A172 (cell line): ENCODE data around the gene METTL22. TPM values are rescaled to one million over a fixed set of nuclear protein-coding genes. Genes with fewer than 3 reads are reported as not detected.

Experiments used
- DNase-seq: peaks from one replicate; pipeline ENCODE4 v3.0.0-alpha.2; 2015; ENCODE audit warnings: low spot score
- total RNA-seq: library from RNA; depleted of rRNA; stranded (reverse); fragments of >200 nt; shearing (Covaris generic); gene quantifications from 2 replicates; pipeline ENCODE4 v1.2.3, GENCODE V29; 2014

METTL22 gene
- total RNA-seq, 1 experiment from 2014 or later: 32.5 TPM

DNA sequence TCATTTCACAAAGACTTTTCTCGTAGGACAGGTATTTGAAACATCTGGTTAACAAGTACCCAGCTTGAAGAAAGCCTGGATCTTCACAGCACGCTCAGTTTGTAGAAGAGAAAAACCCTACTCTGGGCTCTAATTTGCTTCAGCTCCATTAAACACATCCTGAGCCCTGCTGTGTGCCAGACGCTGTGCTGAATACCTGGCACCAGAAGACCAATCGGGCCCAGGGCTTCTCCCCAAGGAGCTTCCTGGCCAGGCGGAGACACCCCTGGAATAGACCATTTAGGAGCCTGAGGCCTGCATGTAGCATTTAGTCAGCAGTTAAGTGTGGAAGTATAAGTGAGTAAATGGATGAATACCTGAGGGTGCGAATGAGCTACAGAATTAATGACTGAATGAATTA is 44.0 kb downstream of the METTL22 start:
- DNase-seq: no peak

- no peak for DNase-seq
Measured at GRCh38 chr16:8667492-8667891, 46.0 kb downstream of the METTL22 start.

GRCh38 chr16:8668113-8668512 is 46.6 kb downstream of the METTL22 start:
- DNase-seq: no peak

- no peak for DNase-seq
Measured at GRCh38 chr16:8669481-8669880, 48.0 kb downstream of the METTL22 start.

GRCh38 chr16:8670014-8670560 is 48.6 kb downstream of the METTL22 start:
- DNase-seq: no peak

GRCh38 chr16:8673611-8674412 is 52.3 kb downstream of the METTL22 start:
- no peak for DNase-seq

- DNase-seq: peak; percentile 63
Measured at GRCh38 chr16:8674413-8675022, 53.0 kb downstream of the METTL22 start, which contains the start of gene ABAT. Gene ABAT, plus strand, starts transcription at chr16:8674617. Its CDS starts 61,123 bp downstream, at chr16:8735740.

- DNase-seq: no peak
Measured at GRCh38 chr16:8675183-8676159, 54.0 kb downstream of the METTL22 start.

DNA sequence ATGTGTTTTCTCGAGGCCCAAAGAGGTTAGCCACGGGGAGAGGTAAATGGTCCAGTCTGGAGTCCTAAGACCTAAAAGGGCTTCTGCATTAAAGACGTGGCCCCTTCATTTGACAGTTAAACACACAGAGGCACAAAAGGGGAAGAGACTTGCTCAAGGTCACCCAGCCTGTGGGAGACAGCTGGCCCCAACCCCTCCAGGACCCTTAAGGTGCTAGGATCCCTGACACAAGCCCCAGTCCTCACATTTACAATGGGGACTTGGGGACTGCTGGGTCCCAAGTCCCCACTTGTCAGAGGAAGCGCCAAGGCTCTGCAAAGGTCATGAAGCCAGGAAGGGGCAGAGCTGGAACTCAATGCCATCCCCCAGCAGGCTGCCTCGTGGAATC is 54.7 kb downstream of the METTL22 start:
- no peak for DNase-seq

DNA sequence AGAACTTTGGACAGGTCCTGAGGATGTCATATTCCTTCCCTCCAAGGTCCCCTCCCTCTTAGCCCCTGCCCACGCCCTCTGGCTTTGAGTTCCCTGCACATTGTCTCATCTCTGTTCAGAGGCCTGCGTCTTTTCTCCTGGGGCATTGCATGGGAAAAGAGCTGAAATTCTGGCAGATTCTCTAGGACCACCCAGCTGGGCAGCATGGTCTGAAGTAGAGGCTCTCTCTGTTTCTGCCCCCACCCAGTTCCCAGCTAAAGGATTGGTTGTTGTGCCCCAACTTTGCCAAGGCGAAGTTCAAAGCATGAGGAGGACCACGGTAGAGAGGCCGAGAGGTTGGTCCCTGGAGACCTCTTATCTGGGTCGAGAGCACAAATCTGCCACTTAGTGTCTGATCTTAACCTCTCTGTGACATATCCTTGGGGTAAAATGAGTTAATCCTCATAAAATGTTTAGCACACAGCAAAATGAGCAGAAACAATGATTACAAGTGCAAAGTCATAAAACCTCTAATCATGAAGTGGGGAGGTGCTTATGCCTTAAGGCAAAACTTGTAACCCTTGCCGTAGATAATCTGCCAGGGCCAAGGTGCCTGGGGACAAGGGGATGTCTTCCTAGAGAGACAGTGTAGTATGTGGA is 55.4 kb downstream of the METTL22 start:
- DNase-seq: no peak

GRCh38 chr16:8677481-8677880 is 56.0 kb downstream of the METTL22 start:
- DNase-seq: peak; percentile 21

DNA sequence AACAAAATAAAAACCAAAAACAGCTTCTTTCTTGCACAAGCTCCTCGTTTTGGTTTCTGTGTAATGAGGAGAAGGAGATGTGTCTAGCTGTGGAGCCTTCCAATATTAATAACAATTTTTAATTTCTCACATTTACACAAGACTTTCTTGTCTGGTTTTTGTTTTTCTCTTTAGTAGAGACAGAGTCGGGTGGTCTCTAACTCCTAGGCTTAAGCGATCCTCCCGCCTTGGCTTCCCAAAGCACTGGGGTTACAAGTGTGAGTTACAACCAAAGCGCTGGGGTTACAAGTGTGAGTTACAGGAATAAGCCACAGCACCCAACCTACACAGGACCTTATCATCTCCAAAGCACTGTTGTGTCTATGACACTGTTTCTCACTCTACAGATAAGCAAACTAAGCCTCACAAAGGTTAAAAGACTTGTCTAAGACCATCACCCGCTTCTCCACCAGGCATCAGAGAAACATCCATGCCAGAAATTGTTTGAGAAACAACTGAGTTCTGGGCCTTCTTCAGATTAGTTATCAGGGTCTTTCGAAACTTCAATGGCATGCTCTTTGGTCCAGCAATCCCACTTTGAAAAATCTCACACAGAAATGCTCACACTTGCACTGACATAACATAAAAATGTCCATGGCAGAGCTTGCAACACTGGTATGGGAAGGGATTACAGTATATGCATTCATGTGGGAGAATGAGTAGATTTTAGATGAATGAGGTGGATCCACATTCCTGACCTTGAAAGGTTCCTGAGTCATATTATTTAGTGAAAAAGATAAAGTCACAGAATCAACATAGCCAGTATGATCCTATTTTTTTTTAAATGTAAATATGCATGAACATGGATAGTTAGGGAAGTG is 56.8 kb downstream of the METTL22 start:
- DNase-seq: peak; percentile 54

- no peak for DNase-seq
Measured at GRCh38 chr16:8679151-8679550, 57.7 kb downstream of the METTL22 start.

- no peak for DNase-seq
Measured at GRCh38 chr16:8682551-8683259, 61.2 kb downstream of the METTL22 start.

DNA sequence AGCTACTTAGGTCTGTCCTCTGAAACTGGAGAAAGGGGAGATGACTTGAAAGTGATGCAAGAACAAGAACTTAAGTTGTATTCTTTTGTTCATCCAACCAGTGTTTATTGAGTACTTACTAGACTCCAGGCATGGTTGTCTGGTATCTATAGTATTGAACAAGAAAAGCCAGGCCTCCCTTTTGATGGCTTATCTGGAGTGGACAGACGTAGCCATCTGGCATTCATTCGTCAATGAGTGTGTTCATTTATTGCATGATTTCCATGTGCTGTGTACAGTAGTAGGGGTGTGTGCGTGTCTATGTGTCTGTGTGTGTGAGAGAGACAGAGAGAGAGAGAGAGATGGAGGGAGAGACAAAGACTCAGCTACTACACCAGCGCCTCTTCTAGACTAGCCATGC is 62.1 kb downstream of the METTL22 start:
- DNase-seq: no peak

DNA sequence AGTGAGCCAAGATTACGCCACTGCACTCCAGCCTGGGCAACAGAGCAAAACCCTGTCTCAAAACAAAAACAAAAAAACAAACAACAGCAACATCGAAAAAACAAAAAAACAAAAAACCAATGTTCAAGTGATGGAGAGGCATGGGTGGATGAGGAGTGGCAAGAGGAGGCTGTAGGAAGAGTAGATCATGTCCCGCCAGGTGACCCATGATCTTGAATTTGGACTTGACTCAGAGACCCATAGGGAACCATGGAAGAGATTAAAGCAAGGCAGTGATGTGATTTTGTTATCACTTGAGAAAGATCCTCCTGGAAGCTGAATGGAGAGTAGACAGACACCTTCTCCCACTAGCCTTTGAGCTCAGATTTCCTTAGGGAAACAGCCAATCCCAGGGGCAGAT is 64.1 kb downstream of the METTL22 start:
- no peak for DNase-seq

DNA sequence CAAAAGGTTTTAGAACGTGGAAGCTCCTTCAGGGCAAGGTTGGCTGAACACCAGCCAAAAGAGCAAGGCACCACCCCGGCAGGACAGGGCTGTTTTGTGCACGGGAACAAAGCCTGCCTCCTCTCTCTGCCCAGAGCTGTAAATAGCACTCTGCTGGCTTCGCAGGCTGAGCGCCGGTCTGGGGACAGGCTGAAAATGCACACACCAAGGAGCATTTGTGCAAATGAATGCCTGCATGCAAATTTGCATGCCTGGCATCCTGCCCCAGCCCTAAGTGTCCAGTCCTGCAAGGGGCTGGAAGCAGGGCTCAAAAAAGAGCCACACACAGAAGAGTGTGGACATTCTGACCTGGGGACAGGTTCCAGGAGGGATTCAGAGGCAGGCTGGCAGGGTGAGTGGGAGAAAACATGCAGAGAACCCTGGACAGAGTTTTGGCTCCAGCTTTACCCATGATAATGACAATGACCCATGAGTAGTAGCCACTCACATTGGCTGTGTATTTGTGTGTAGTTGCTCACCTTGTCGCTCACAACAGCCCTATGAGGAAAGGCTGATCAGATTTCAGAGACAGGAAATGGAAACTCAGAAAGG is 64.6 kb downstream of the METTL22 start:
- no peak for DNase-seq

- no peak for DNase-seq
Measured at GRCh38 chr16:8686879-8687278, 65.4 kb downstream of the METTL22 start.

DNA sequence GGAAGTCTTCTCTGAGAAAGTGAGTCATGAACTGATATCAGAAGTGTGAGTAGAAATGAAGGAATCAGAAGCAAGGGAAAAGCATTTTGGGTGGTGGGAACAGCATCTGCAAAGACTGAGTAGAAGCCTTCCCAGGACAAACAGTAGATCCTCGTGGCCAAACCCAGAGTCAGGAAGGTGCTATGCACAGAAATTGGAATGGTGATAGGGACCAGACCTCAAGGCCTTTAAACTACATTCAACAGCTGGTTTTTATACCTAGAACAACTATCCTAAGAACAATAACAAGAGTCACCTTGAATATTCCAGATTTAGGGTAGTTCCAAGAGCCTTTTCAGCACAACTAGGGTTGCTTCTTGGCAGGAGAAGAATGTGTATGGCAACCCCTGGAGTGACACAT is 68.2 kb downstream of the METTL22 start:
- DNase-seq: no peak
